Tibial nerve (tissue), 4 donors: ENCODE results near the gene LETM1. TPM values are rescaled to one million over a fixed set of nuclear protein-coding genes. Genes with fewer than 3 reads are reported as not detected.

Experiments
- DNase-seq, 2 donors: peaks; one replicate each; pipeline ENCODE4 v3.0.0-alpha.2; 2019; ENCODE audit warnings: low spot score in 2 of 2
- H3K27ac ChIP-seq, 4 donors: fragments of 200-600 bp; sonication (generic) in 3 of 4; one replicate each; pipeline ENCODE4 v1.5.1; 2017 to 2019; ENCODE audit warnings: mild to moderate bottlenecking in 1 of 4
- H3K27me3 ChIP-seq, 2 donors: fragments of 200-600 bp; sonication (generic) in 1 of 2; one replicate each; pipeline versions ENCODE4 v1.5.1 to v1.6.0; 2017 to 2019
- H3K36me3 ChIP-seq, 3 donors: fragments of 200-600 bp; sonication (generic); one replicate each; pipeline ENCODE4 v1.5.1; 2018 to 2019
- H3K4me1 ChIP-seq, 4 donors: fragments of 200-600 bp; sonication (generic) in 3 of 4; one replicate each; pipeline ENCODE4 v1.5.1; 2017 to 2019
- H3K4me3 ChIP-seq, 4 donors: fragments of 200-600 bp; sonication (generic) in 3 of 4; one replicate each; pipeline ENCODE4 v1.5.1; 2017 to 2019; ENCODE audit warnings: mild to moderate bottlenecking in 1 of 4, moderate library complexity in 1 of 4
- H3K9me3 ChIP-seq, 4 donors: fragments of 200-600 bp; sonication (generic) in 3 of 4; one replicate each; pipeline ENCODE4 v1.5.1; 2017 to 2019
- CTCF ChIP-seq, 5 experiments: fragments of 200-600 bp in 3 of 5; fragments of 450-650 bp in 2 of 5; sonication (generic) in 3 of 5; IDR thresholded peaks; one replicate each; pipeline ENCODE4 v1.5.1; 2016 to 2019; ENCODE audit warnings: antibody characterized with exemption in 5 of 5, mild to moderate bottlenecking in 3 of 5, moderate library complexity in 2 of 5
- EP300 ChIP-seq, 2 donors: sonication (generic); formaldehyde crosslinking; IDR thresholded peaks; one replicate each; pipeline ENCODE4 v1.6.1; 2017; ENCODE audit warnings: antibody characterized with exemption in 2 of 2, mild to moderate bottlenecking in 1 of 2
- POLR2A ChIP-seq, 2 donors: fragments of 450-650 bp; IDR thresholded peaks; one replicate each; pipeline ENCODE4 v1.6.1; 2017; ENCODE audit warnings: antibody characterized with exemption in 2 of 2, mild to moderate bottlenecking in 2 of 2, moderate library complexity in 2 of 2
- WGBS, 2 donors: methylation state at CpG; one replicate each; pipeline ENCODE4 v1.1.5; 2018; 5-methylcytosine and 5-hydroxymethylcytosine counted together
- total RNA-seq, 4 donors: library from RNA; depleted of rRNA; stranded (reverse); fragments of >200 nt; gene quantifications; one replicate each; pipeline ENCODE4 v1.1.0, GENCODE V29; 2016

LETM1 gene
- total RNA-seq, 4 donors from 2014 or later = 53.5 to 85.5 (median 68.6) TPM

GRCh38 chr4:1842339-1842895 is 13.5 kb downstream of the LETM1 start:
- H3K9me3 ChIP-seq = no peaks in the 10 kb centered on the region
- no peak overlapping the region for H3K4me3 ChIP-seq
- H3K36me3 ChIP-seq = peaks cover 3 to 81% (median 7%) of the 10 kb centered on the region in 3 donors
- H3K27ac ChIP-seq = peak overlapping the region; percentile 17 to 80 (median 61)
- H3K4me1 ChIP-seq = peaks cover 0 to 35% (median 20%) of the 10 kb centered on the region in 4 donors
- 63 to 72% methylated on average over 13 of the region's 13 CpGs for WGBS, 2 donors
- no peak for TF ChIP-seq EP300 (IDR thresholded peaks at IDR 0.05)
- peak in 1 of 5 experiments; percentile 12 for TF ChIP-seq CTCF (IDR thresholded peaks at IDR 0.05)
- no peaks in the 10 kb centered on the region for H3K27me3 ChIP-seq
- DNase-seq = no peak

- Histone ChIP-seq H3K4me1 (peaks cover 0 to 35% (median 20%) of the 10 kb centered on the region in 4 donors), H3K27me3 (no peaks in the 10 kb centered on the region), H3K9me3 (no peaks in the 10 kb centered on the region), H3K36me3 (peaks cover 3 to 81% (median 7%) of the 10 kb centered on the region in 3 donors), H3K27ac (peak overlapping the region in 2 of 4 donors; percentile 68 to 80), H3K4me3 (no peak overlapping the region)
- DNase-seq = no peak
- WGBS, 2 donors = 67 to 76% methylated on average over 9 of the region's 9 CpGs
- TF ChIP-seq POLR2A (IDR thresholded peaks at IDR 0.05) (no peak), EP300 (IDR thresholded peaks at IDR 0.05) (no peak), CTCF (IDR thresholded peaks at IDR 0.05) (no peak)
These were observed 14.1 kb downstream of the LETM1 start for GRCh38 chr4:1841887-1842210.

- H3K4me1 ChIP-seq = peaks cover 0 to 35% (median 20%) of the 10 kb centered on the region in 4 donors
- no peak overlapping the region for H3K4me3 ChIP-seq
- H3K9me3 ChIP-seq = no peaks in the 10 kb centered on the region
- H3K27me3 ChIP-seq = no peaks in the 10 kb centered on the region
- H3K36me3 ChIP-seq = peaks cover 3 to 82% (median 11%) of the 10 kb centered on the region in 3 donors
- TF ChIP-seq POLR2A (IDR thresholded peaks at IDR 0.05) (no peak), CTCF (IDR thresholded peaks at IDR 0.05) (no peak), EP300 (IDR thresholded peaks at IDR 0.05) (peak in 1 of 2 donors; percentile 19)
- peak overlapping the region in 2 of 4 donors; percentile 68 to 80 for H3K27ac ChIP-seq
- no peak for DNase-seq
- 89 to 93% methylated on average over 31 of the region's 31 CpGs for WGBS, 2 donors
These were observed 14.6 kb downstream of the LETM1 start for GRCh38 chr4:1841201-1841886.

GRCh38 chr4:1839282-1839681 is 16.7 kb downstream of the LETM1 start:
- Histone ChIP-seq H3K27me3 (no peaks in the 10 kb centered on the region), H3K4me1 (peaks cover 0 to 33% (median 20%) of the 10 kb centered on the region in 4 donors), H3K27ac (no peak overlapping the region), H3K4me3 (no peak overlapping the region), H3K9me3 (no peaks in the 10 kb centered on the region), H3K36me3 (peaks cover 3 to 82% (median 15%) of the 10 kb centered on the region in 3 donors)
- TF ChIP-seq EP300 (IDR thresholded peaks at IDR 0.05) = no peak
- no peak for TF ChIP-seq CTCF (IDR thresholded peaks at IDR 0.05)
- TF ChIP-seq POLR2A (IDR thresholded peaks at IDR 0.05) = no peak
- WGBS, 2 donors = 85 to 92% methylated on average over 7 of the region's 7 CpGs
- DNase-seq = no peak

- 92% methylated on average over 10 of the region's 10 CpGs for WGBS, 2 donors
- Histone ChIP-seq H3K4me1 (peaks cover 0 to 11% (median 4%) of the 10 kb centered on the region in 4 donors), H3K27ac (no peak overlapping the region), H3K9me3 (no peaks in the 10 kb centered on the region), H3K36me3 (peaks cover 3 to 92% (median 31%) of the 10 kb centered on the region in 3 donors), H3K4me3 (no peak overlapping the region), H3K27me3 (no peaks in the 10 kb centered on the region)
- TF ChIP-seq EP300 (IDR thresholded peaks at IDR 0.05) (no peak), CTCF (IDR thresholded peaks at IDR 0.05) (no peak), POLR2A (IDR thresholded peaks at IDR 0.05) (no peak)
- DNase-seq = no peak
These were observed 18.9 kb downstream of the LETM1 start for GRCh38 chr4:1837069-1837468.
